Hepatocyte (in vitro differentiated cells): Measurements from ENCODE around the gene ARHGEF10L. TPM values are rescaled to one million over a fixed set of nuclear protein-coding genes. Genes with fewer than 3 reads are reported as not detected.

Experiments used
- DNase-seq: peaks from one replicate; pipeline ENCODE4 v3.0.0-alpha.2; 2016; ENCODE audit warnings: low spot score
- H2AFZ ChIP-seq: fragments of 200-600 bp; sonication (generic); 2 replicates; pipeline ENCODE4 v1.6.0; 2016; ENCODE audit warnings: antibody characterized with exemption, mild to moderate bottlenecking
- H3K27ac ChIP-seq: fragments of 200-600 bp; sonication (generic); 2 replicates; pipeline ENCODE4 v1.5.1; 2016; ENCODE audit warnings: mild to moderate bottlenecking
- H3K27me3 ChIP-seq: fragments of 200-600 bp; sonication (generic); 2 replicates; pipeline ENCODE4 v1.6.1; 2016
- H3K36me3 ChIP-seq: fragments of 200-600 bp; sonication (generic); replicated peaks from 2 replicates; pipeline ENCODE4 v1.5.1; 2016; ENCODE audit warnings: low read depth; ENCODE audit not compliant: insufficient read depth
- H3K4me1 ChIP-seq: fragments of 200-600 bp; sonication (generic); 2 replicates; pipeline ENCODE4 v1.5.1; 2016; ENCODE audit warnings: mild to moderate bottlenecking, moderate library complexity; ENCODE audit not compliant: insufficient read depth
- H3K4me2 ChIP-seq: fragments of 200-600 bp; sonication (generic); 2 replicates; pipeline ENCODE4 v1.6.0; 2016
- H3K4me3 ChIP-seq: fragments of 200-600 bp; sonication (generic); 2 replicates; pipeline ENCODE4 v1.5.1; 2016; ENCODE audit warnings: mild to moderate bottlenecking
- H3K79me2 ChIP-seq: fragments of 200-600 bp; sonication (generic); 2 replicates; pipeline ENCODE4 v1.6.0; 2017; ENCODE audit warnings: mild to moderate bottlenecking
- H3K9me2 ChIP-seq: fragments of 200-600 bp; sonication (generic); replicated peaks from 2 replicates; pipeline ENCODE4 v1.6.0; 2017; ENCODE audit warnings: mild to moderate bottlenecking; ENCODE audit not compliant: insufficient read depth
- H3K9me3 ChIP-seq: fragments of 200-600 bp; sonication (generic); 2 replicates; pipeline ENCODE4 v1.5.1; 2016; ENCODE audit warnings: low read depth, mild to moderate bottlenecking
- H4K20me1 ChIP-seq: fragments of 200-600 bp; sonication (generic); 2 replicates; pipeline ENCODE4 v1.6.0; 2016; ENCODE audit warnings: mild to moderate bottlenecking; ENCODE audit not compliant: insufficient read depth, poor library complexity, severe bottlenecking
- EZH2 ChIP-seq: fragments of 200-600 bp; sonication (generic); IDR thresholded peaks from 2 replicates; pipeline ENCODE4 v1.6.1; 2016; ENCODE audit warnings: antibody characterized with exemption, mild to moderate bottlenecking, borderline replicate concordance
- EZH2phosphoT487 ChIP-seq: fragments of 200-600 bp; sonication (generic); IDR thresholded peaks from one replicate; pipeline ENCODE4 v1.6.1; 2018; ENCODE audit warnings: antibody characterized with exemption, mild to moderate bottlenecking, low read depth, moderate library complexity; ENCODE audit not compliant: unreplicated experiment, severe bottlenecking
- WGBS: methylation state at CpG from one replicate; pipeline ENCODE4 v1.1.6; 2016; ENCODE audit warnings: low lambda C conversion rate; ENCODE audit errors: missing lambda C conversion rate; 5-methylcytosine and 5-hydroxymethylcytosine counted together
- polyA plus RNA-seq: library from polyadenylated mRNA; unstranded; fragments of >200 nt; fragmentation: Nextera tagmentation; extraction: Ambion mirVana; gene quantifications from 2 replicates; pipeline ENCODE4 v1.2.1, GENCODE V29; 2016
- total RNA-seq: library from RNA; depleted of rRNA; stranded (reverse); fragments of >200 nt; gene quantifications from 2 replicates; pipeline ENCODE4 v1.2.3, GENCODE V29; 2014
- TF ChIP-seq, protein P1 (sequence below): fragments of 200-600 bp; sonication (generic); IDR thresholded peaks from 2 replicates; pipeline ENCODE4 v1.5.1; 2016; ENCODE audit warnings: antibody characterized with exemption, mild to moderate bottlenecking; ENCODE audit not compliant: poor library complexity

The ARHGEF10L gene
- total and polyA plus RNA-seq, 2 experiments from 2014 or later: 40.4 to 48.3 TPM

- WGBS: 42% methylated on average over 11 of the region's 11 CpGs
- peak overlapping the region; percentile 95 for H3K27ac ChIP-seq
- no peaks in the 10 kb centered on the region for H3K27me3 ChIP-seq
- peaks cover 55% of the 10 kb centered on the region for H3K79me2 ChIP-seq
- H3K36me3 ChIP-seq: no peaks in the 10 kb centered on the region
- no peaks in the 10 kb centered on the region for H3K9me2 ChIP-seq
- H3K4me1 ChIP-seq: peaks cover 39% of the 10 kb centered on the region
- no peaks in the 10 kb centered on the region for H4K20me1 ChIP-seq
- no peaks in the 10 kb centered on the region for H3K9me3 ChIP-seq
- H2AFZ ChIP-seq: no peak overlapping the region
- DNase-seq: no peak
- peak overlapping the region; percentile 72 for H3K4me2 ChIP-seq
- no peak overlapping the region for H3K4me3 ChIP-seq
- TF ChIP-seq EZH2 (no peak), EZH2phosphoT487 (no peak)
- TF ChIP-seq, protein P1, sequence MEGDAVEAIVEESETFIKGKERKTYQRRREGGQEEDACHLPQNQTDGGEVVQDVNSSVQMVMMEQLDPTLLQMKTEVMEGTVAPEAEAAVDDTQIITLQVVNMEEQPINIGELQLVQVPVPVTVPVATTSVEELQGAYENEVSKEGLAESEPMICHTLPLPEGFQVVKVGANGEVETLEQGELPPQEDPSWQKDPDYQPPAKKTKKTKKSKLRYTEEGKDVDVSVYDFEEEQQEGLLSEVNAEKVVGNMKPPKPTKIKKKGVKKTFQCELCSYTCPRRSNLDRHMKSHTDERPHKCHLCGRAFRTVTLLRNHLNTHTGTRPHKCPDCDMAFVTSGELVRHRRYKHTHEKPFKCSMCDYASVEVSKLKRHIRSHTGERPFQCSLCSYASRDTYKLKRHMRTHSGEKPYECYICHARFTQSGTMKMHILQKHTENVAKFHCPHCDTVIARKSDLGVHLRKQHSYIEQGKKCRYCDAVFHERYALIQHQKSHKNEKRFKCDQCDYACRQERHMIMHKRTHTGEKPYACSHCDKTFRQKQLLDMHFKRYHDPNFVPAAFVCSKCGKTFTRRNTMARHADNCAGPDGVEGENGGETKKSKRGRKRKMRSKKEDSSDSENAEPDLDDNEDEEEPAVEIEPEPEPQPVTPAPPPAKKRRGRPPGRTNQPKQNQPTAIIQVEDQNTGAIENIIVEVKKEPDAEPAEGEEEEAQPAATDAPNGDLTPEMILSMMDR: no peak
These were observed 42.8 kb downstream of the ARHGEF10L start for GRCh38 chr1:17582124-17582774.

DNA sequence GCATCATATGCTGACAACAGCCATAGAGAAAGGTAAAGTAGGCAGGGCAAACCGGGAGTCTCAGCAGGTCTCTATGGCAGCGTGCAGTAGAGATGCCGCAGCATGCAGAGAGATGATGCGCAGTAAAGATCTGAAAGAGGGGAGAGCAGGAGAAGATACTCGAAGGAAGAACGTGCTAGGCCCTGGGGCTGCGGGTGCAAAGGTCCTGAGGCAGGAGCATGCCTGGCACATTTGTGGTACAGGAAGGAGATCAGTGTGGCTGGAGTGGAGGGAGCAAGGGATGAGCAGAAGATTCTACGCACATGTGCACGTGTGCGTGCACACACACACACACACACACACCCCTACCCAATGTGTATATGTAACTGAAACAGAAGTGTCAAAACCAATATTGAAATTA is 45.0 kb downstream of the ARHGEF10L start:
- WGBS: 96% methylated on average over 10 of the region's 10 CpGs
- Histone ChIP-seq H3K4me1 (peaks cover 60% of the 10 kb centered on the region), H3K79me2 (peaks cover 41% of the 10 kb centered on the region)

DNA sequence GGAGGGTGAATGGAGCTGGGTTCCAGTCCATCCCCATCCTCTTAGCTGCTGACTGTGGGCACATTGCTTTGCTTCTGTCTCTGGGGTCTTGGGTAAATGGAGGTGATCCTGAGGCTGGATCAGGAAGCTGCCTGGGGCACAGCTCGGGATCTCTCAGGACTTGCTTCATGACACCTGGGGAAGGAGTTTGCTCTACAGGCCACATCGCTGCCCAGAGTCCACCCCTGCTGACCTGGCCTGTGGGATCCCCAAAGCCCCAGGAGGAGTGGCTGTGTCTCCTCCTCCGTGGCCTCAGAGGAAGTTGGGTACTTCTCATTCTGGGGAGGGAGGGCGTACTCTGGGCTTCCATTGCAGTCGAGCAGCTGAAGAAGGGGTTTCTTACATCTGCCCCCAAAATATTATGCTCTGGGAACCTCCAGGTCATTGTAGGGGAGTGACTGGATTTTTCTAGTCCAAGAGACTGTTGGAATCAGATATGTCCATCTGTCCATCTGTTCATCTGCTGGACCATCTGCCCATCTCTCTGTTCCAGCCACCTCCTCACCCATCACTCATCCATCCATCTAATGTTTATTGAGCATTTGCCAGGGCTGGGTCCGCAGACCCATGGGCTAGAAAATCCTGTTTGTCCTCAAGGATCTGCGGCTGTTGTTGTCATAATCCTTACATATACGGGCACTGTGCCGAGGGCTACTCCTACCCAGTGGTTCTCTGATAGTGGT is 45.9 kb downstream of the ARHGEF10L start:
- Histone ChIP-seq H3K4me3 (no peak overlapping the region), H3K4me2 (no peak overlapping the region), H4K20me1 (no peaks in the 10 kb centered on the region), H3K9me3 (no peaks in the 10 kb centered on the region), H3K36me3 (no peaks in the 10 kb centered on the region), H3K79me2 (peaks cover 50% of the 10 kb centered on the region), H3K9me2 (no peaks in the 10 kb centered on the region), H3K27me3 (no peaks in the 10 kb centered on the region), H3K4me1 (peaks cover 63% of the 10 kb centered on the region), H2AFZ (no peak overlapping the region), H3K27ac (peak overlapping the region; percentile 99)
- no peak for TF ChIP-seq EZH2
- no peak for TF ChIP-seq EZH2phosphoT487
- TF ChIP-seq, protein P1: no peak
- no peak for DNase-seq
- 90% methylated on average over 9 of the region's 9 CpGs for WGBS

More for the DNA sequence above, 45.0 kb downstream of the ARHGEF10L start:
- no peak for DNase-seq
- Histone ChIP-seq H4K20me1 (no peaks in the 10 kb centered on the region), H3K4me3 (no peak overlapping the region), H3K27me3 (no peaks in the 10 kb centered on the region), H3K27ac (no peak overlapping the region), H3K9me3 (no peaks in the 10 kb centered on the region), H3K9me2 (no peaks in the 10 kb centered on the region), H3K36me3 (no peaks in the 10 kb centered on the region), H2AFZ (no peak overlapping the region), H3K4me2 (no peak overlapping the region)
- TF ChIP-seq EZH2phosphoT487: no peak
- TF ChIP-seq, protein P1: no peak
- no peak for TF ChIP-seq EZH2
